H1 (cell line): ENCODE data around the gene SRSF2. TPM values are rescaled to one million over a fixed set of nuclear protein-coding genes. Genes with fewer than 3 reads are reported as not detected.

Experiments
- CTCF ChIA-PET: fragments of 300-600 bp; sonication (Branson Sonifier 250); formaldehyde crosslinking; loops from one replicate; lab custom pipeline; 2021; ENCODE audit not compliant: partially characterized antibody; lab: Charles Lee
- POLR2A ChIA-PET: fragments of 300-600 bp; sonication (Branson Sonifier 250); formaldehyde crosslinking; loops from one replicate; lab custom pipeline; 2021; ENCODE audit warnings: inconsistent platforms; ENCODE audit not compliant: partially characterized antibody; lab: Charles Lee
- DNase-seq, 2 experiments: peaks; one replicate each; pipeline versions ENCODE4 v3.0.0 to v3.0.0-alpha.2; 2010 to 2022; ENCODE audit warnings: low spot score in 2 of 2, low read depth in 1 of 2, mixed read lengths in 1 of 2
- FAIRE-seq: peaks from 2 replicates; lab custom pipeline; 2011; peaks lifted over from hg19 to GRCh38; lab: Jason Lieb, UNC
- H2AFZ ChIP-seq: 2 replicates; pipeline ENCODE4 v1.8.1; 2012; ENCODE audit warnings: low read length, inconsistent platforms
- H2AK5ac ChIP-seq: 2 replicates; pipeline ENCODE4 v1.6.1; 2013; ENCODE audit warnings: low read depth, low read length
- H2BK120ac ChIP-seq: replicated peaks from 2 replicates; pipeline ENCODE3; 2013; ENCODE audit warnings: low read depth, low read length, inconsistent platforms
- H2BK12ac ChIP-seq: 2 replicates; pipeline ENCODE4 v1.6.1; 2013; ENCODE audit warnings: low read depth, low read length
- H2BK15ac ChIP-seq: 2 replicates; pipeline ENCODE4 v1.6.1; 2013; ENCODE audit warnings: low read length
- H2BK20ac ChIP-seq: 2 replicates; pipeline ENCODE4 v1.6.1; 2013; ENCODE audit warnings: low read length
- H2BK5ac ChIP-seq: 2 replicates; pipeline ENCODE4 v1.6.1; 2013; ENCODE audit warnings: low read depth, low read length
- H3K14ac ChIP-seq: 2 replicates; pipeline ENCODE4 v1.6.1; 2013; ENCODE audit warnings: inconsistent platforms; ENCODE audit not compliant: insufficient read length
- H3K18ac ChIP-seq: 2 replicates; pipeline ENCODE4 v1.6.1; 2013; ENCODE audit warnings: low read length; ENCODE audit errors: extremely low read depth
- H3K23ac ChIP-seq: 2 replicates; pipeline ENCODE4 v1.6.1; 2013; ENCODE audit warnings: inconsistent platforms; ENCODE audit not compliant: insufficient read length
- H3K23me2 ChIP-seq: 2 replicates; pipeline ENCODE4 v1.6.1; 2013; ENCODE audit warnings: low read depth, low read length
- H3K27ac ChIP-seq: 2 replicates; pipeline ENCODE4 v1.6.1; 2011; ENCODE audit warnings: low read depth, low read length, inconsistent platforms
- H3K27me3 ChIP-seq, 4 experiments: replicated peaks in 1 of 4; 1 replicate in 1 of 4; 2 replicates in 3 of 4; pipeline versions ENCODE4 v1.6.1 to v1.8.1; 2011 to 2013; ENCODE audit warnings: low read length in 3 of 4, mild to moderate bottlenecking in 3 of 4, inconsistent platforms in 2 of 4, mixed read lengths in 2 of 4, moderate library complexity in 1 of 4; ENCODE audit not compliant: control insufficient read depth in 3 of 4, insufficient read depth in 3 of 4; ENCODE audit errors: extremely low read depth in 1 of 4
- H3K36me3 ChIP-seq, 4 experiments: 2 replicates each; pipeline versions ENCODE4 v1.6.1 to v1.8.1; 2011 to 2013; ENCODE audit warnings: mild to moderate bottlenecking in 4 of 4, low read length in 3 of 4, moderate library complexity in 2 of 4, control low read depth in 1 of 4, inconsistent platforms in 1 of 4; ENCODE audit not compliant: insufficient read depth in 4 of 4, control insufficient read depth in 2 of 4
- H3K4ac ChIP-seq: replicated peaks from 2 replicates; pipeline ENCODE3; 2013; ENCODE audit warnings: low read length, low read depth, mixed read lengths, inconsistent platforms; ENCODE audit not compliant: insufficient read length
- H3K4me1 ChIP-seq, 4 experiments: replicated peaks in 1 of 4; 1 replicate in 1 of 4; 2 replicates in 3 of 4; pipeline versions ENCODE4 v1.6.1 to v1.8.1; 2011 to 2013; ENCODE audit warnings: low read length in 3 of 4, inconsistent platforms in 2 of 4, mixed read lengths in 1 of 4; ENCODE audit not compliant: insufficient read depth in 4 of 4, control insufficient read depth in 3 of 4
- H3K4me2 ChIP-seq, 2 experiments: 2 replicates each; pipeline versions ENCODE4 v1.6.1 to v1.8.1; 2011 to 2013; ENCODE audit warnings: low read depth in 2 of 2, low read length in 2 of 2, control low read depth in 1 of 2, inconsistent platforms in 1 of 2, mild to moderate bottlenecking in 1 of 2; ENCODE audit not compliant: insufficient read depth in 1 of 2
- H3K4me3 ChIP-seq, 4 experiments: fragments of 200-600, 300-600 bp in 1 of 4; sonication (generic), shearing (Covaris generic), sonication (Bioruptor Twin) in 1 of 4; 2 replicates each; pipeline versions ENCODE4 v1.5.1 to v1.8.1; 2011 to 2016; ENCODE audit warnings: low read length in 4 of 4, low read depth in 3 of 4, control low read depth in 2 of 4, inconsistent platforms in 2 of 4, mild to moderate bottlenecking in 2 of 4, mixed read lengths in 1 of 4, moderate library complexity in 1 of 4; ENCODE audit not compliant: insufficient read depth in 2 of 4; ENCODE audit errors: extremely low read depth in 1 of 4
- H3K56ac ChIP-seq: replicated peaks from 2 replicates; pipeline ENCODE3; 2013; ENCODE audit warnings: low read depth, mild to moderate bottlenecking, mixed read lengths, low read length, inconsistent platforms; ENCODE audit not compliant: insufficient read length
- H3K79me1 ChIP-seq: 2 replicates; pipeline ENCODE4 v1.6.1; 2013; ENCODE audit warnings: low read depth, low read length, control low read depth
- H3K79me2 ChIP-seq, 2 experiments: 2 replicates each; pipeline versions ENCODE4 v1.6.1 to v1.8.1; 2012 to 2013; ENCODE audit warnings: low read length in 2 of 2, mild to moderate bottlenecking in 2 of 2, inconsistent platforms in 1 of 2; ENCODE audit not compliant: insufficient read depth in 2 of 2, control insufficient read depth in 1 of 2
- H3K9ac ChIP-seq, 4 experiments: replicated peaks in 1 of 4; 1 replicate in 1 of 4; 2 replicates in 3 of 4; pipeline versions ENCODE4 v1.6.1 to v1.8.1; 2011 to 2013; ENCODE audit warnings: low read depth in 3 of 4, low read length in 3 of 4, control low read depth in 2 of 4, mild to moderate bottlenecking in 2 of 4, moderate library complexity in 2 of 4, inconsistent platforms in 1 of 4; ENCODE audit errors: extremely low read depth in 1 of 4
- H3K9me3 ChIP-seq, 2 experiments: 2 replicates each; pipeline versions ENCODE4 v1.6.1 to v1.8.1; 2012 to 2013; ENCODE audit warnings: mild to moderate bottlenecking in 2 of 2, moderate library complexity in 2 of 2, control low read depth in 1 of 2, inconsistent platforms in 1 of 2, low read depth in 1 of 2, low read length in 1 of 2, mixed read lengths in 1 of 2; ENCODE audit not compliant: insufficient read depth in 2 of 2
- H4K20me1 ChIP-seq, 2 experiments: replicated peaks in 1 of 2; 2 replicates each; pipeline versions ENCODE3 to v1.8.1; 2011 to 2013; ENCODE audit warnings: inconsistent platforms in 2 of 2, low read length in 2 of 2, mild to moderate bottlenecking in 1 of 2; ENCODE audit not compliant: insufficient read depth in 2 of 2, control insufficient read depth in 1 of 2
- H4K5ac ChIP-seq: 2 replicates; pipeline ENCODE4 v1.6.1; 2013; ENCODE audit warnings: low read length, low read depth, mixed read lengths, inconsistent platforms; ENCODE audit not compliant: insufficient read length
- H4K8ac ChIP-seq: 2 replicates; pipeline ENCODE4 v1.8.0; 2013; ENCODE audit warnings: mild to moderate bottlenecking, moderate library complexity, low read length, inconsistent platforms; ENCODE audit not compliant: insufficient read depth; ENCODE audit errors: extremely low read depth
- H4K91ac ChIP-seq: replicated peaks from 2 replicates; pipeline ENCODE3; 2013; ENCODE audit warnings: low read length, mixed read lengths, inconsistent platforms; ENCODE audit not compliant: insufficient read length
- ASH2L ChIP-seq: fragments of 200-600, 300-600 bp; sonication (generic); IDR thresholded peaks from one replicate; pipeline ENCODE4 v1.7.1; 2017; ENCODE audit warnings: low read length
- BCL11A ChIP-seq, 2 experiments: IDR thresholded peaks; one replicate each; pipeline ENCODE4 v1.6.1; 2011; ENCODE audit warnings: low read depth in 2 of 2, low read length in 2 of 2, mild to moderate bottlenecking in 2 of 2
- BRCA1 ChIP-seq: IDR thresholded peaks from 2 replicates; pipeline ENCODE4 v1.6.1; 2012; ENCODE audit warnings: low read depth, low read length, improper control_type of control experiment
- EGR1 ChIP-seq: IDR thresholded peaks from 2 replicates; pipeline ENCODE4 v1.6.1; 2011; ENCODE audit warnings: low read depth, low read length, borderline replicate concordance
- EP300 ChIP-seq, 2 experiments: IDR thresholded peaks; 1 replicate in 1 of 2; 2 replicates in 1 of 2; pipeline ENCODE4 v1.6.1; 2011 to 2012; ENCODE audit warnings: low read depth in 2 of 2, low read length in 2 of 2, mild to moderate bottlenecking in 2 of 2, borderline replicate concordance in 1 of 2, inconsistent platforms in 1 of 2, moderate library complexity in 1 of 2
- HDAC6 ChIP-seq: IDR thresholded peaks from one replicate; pipeline ENCODE4 v1.7.1; 2012; ENCODE audit warnings: low read depth, mild to moderate bottlenecking, inconsistent platforms, low read length, moderate library complexity
- JUN ChIP-seq: IDR thresholded peaks from 2 replicates; pipeline ENCODE4 v1.6.1; 2011; ENCODE audit warnings: low read depth, mild to moderate bottlenecking, improper control_type of control experiment, low read length
- MAFK ChIP-seq: IDR thresholded peaks from 2 replicates; pipeline ENCODE4 v1.6.1; 2012; ENCODE audit warnings: low read depth, mild to moderate bottlenecking, improper control_type of control experiment, low read length
- NRF1 ChIP-seq: IDR thresholded peaks from 2 replicates; pipeline ENCODE4 v1.6.1; 2011; ENCODE audit warnings: mild to moderate bottlenecking, low read depth, low read length, improper control_type of control experiment
- RBBP5 ChIP-seq: IDR thresholded peaks from 2 replicates; pipeline ENCODE4 v1.7.1; 2012; ENCODE audit warnings: low read depth, mild to moderate bottlenecking, inconsistent platforms, low read length, moderate library complexity, borderline replicate concordance
- SIRT6 ChIP-seq: IDR thresholded peaks from one replicate; pipeline ENCODE4 v1.7.1; 2012; ENCODE audit warnings: low read length, inconsistent platforms
- SIX5 ChIP-seq: IDR thresholded peaks from 2 replicates; pipeline ENCODE4 v1.6.1; 2011; ENCODE audit warnings: mild to moderate bottlenecking, low read depth, low read length
- SRF ChIP-seq: IDR thresholded peaks from 2 replicates; pipeline ENCODE4 v1.6.1; 2011; ENCODE audit warnings: mild to moderate bottlenecking, low read depth, low read length, moderate library complexity
- whole genome bisulfite sequencing, 2 experiments: shearing (Covaris generic) in 1 of 2; methylation state at CpG; one replicate each; pipeline versions ENCODE4 v1.1.6 to v1.1.7; 2013 to 2015; ENCODE audit warnings: low lambda C conversion rate in 2 of 2, mixed read lengths in 2 of 2, inconsistent platforms in 1 of 2, low coverage in 1 of 2, missing lambda C conversion rate in 1 of 2; ENCODE audit not compliant: insufficient replicate concordance in 2 of 2, insufficient coverage in 1 of 2, insufficient read length in 1 of 2; ENCODE audit errors: extremely low coverage in 1 of 2, missing lambda C conversion rate in 1 of 2; 5-methylcytosine and 5-hydroxymethylcytosine counted together
- polyA plus RNA-seq, 7 experiments: library from polyadenylated mRNA; depleted of rRNA in 3 of 7; stranded (reverse) in 5 of 7; unstranded in 2 of 7; fragments of >200 nt in 5 of 7; fragments of 200-250 nt in 2 of 7; gene quantifications; 1 replicate in 5 of 7; 2 replicates in 1 of 7; 4 replicates in 1 of 7; pipeline versions ENCODE4 v1.2.1 to v1.2.3, GENCODE V29; 2011 to 2013; ENCODE audit warnings: missing spikeins in 2 of 7, mixed read lengths in 2 of 7
- total RNA-seq: library from RNA; stranded (reverse); fragmentation: NEBNext Ultra II Directional; extraction: Animal tissue kit (Norgen Biotek cat#: 25700); gene quantifications from 2 replicates; pipeline ENCODE4 v1.2.1, GENCODE V29; 2021
- TF ChIP-seq, protein P1 (sequence below): IDR thresholded peaks from 2 replicates; pipeline ENCODE4 v1.6.1; 2012; ENCODE audit warnings: inconsistent platforms

SRSF2 gene
- total and polyA plus RNA-seq, 2 of the 8 experiments (the other 6 are each of a cell fraction or from before 2014, with no cell fraction given): 397 to 401 TPM

DNA sequence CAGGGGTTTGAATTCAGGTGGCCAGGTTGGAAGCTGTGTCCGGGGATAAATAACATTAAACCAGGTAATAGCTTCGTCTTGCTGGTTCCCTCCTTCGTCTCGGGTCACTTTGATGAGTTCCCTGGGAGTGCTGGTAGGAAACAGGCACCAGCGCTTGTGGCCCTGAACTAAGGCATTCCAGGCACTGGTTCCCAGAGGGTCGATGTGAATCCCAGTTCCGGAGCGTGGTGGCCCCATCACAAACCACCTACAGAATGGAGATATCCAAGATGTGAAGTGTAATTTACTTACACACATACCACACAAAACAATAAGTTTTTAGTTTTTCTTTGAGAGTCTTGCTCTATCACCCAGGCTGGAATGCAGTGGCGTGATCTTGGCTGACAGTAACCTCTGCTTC, 13.3 kb downstream of the SRSF2 start:
- Histone ChIP-seq H2BK15ac (no peak overlapping the region), H3K27ac (no peak overlapping the region), H2BK20ac (no peak overlapping the region), H2AK5ac (no peak overlapping the region), H3K4me3 (no peak overlapping the region), H3K79me2 (peaks cover 0 to 27% of the 10 kb centered on the region in 2 experiments; a peak in 2 of 4 replicates), H4K20me1 (peaks cover 0 to 12% of the 10 kb centered on the region in 2 experiments), H3K27me3 (no peaks in the 10 kb centered on the region; a peak in 2 of 7 replicates), H4K91ac (no peak overlapping the region), H3K23ac (no peak overlapping the region), H3K23me2 (peaks cover 11% of the 10 kb centered on the region), H2BK12ac (no peak overlapping the region), H3K56ac (no peak overlapping the region), H3K9me3 (no peaks in the 10 kb centered on the region), H2BK120ac (no peak overlapping the region), H3K14ac (no peak overlapping the region), H3K79me1 (peaks cover 2% of the 10 kb centered on the region; the same call in 1 of the 2 replicates), H3K4me2 (no peak overlapping the region), H3K9ac (no peak overlapping the region), H2BK5ac (no peak overlapping the region), H3K36me3 (peaks cover 11 to 41% (median 29%) of the 10 kb centered on the region in 4 experiments), H2AFZ (no peak overlapping the region), H3K4ac (no peak overlapping the region), H4K5ac (no peak overlapping the region), H3K18ac (no peak overlapping the region), H3K4me1 (peaks cover 0 to 9% (median 2%) of the 10 kb centered on the region in 4 experiments; a peak in 5 of 7 replicates), H4K8ac (no peak overlapping the region)
- CTCF ChIA-PET: interaction anchor here (1.0 to 2.3 kb wide), 5 partner anchors 7 to 100 kb away, joined by 3 to 13 read pairs (median 3); no protein-coding TSS in a partner anchor
- FAIRE-seq: no peak
- POLR2A ChIA-PET: interaction anchor here (8.4 kb wide), 1 partner anchor 12 kb away, joined by 181 read pairs; the partner anchor contains the start of genes MFSD11 and SRSF2
- 94% methylated on average over 9 of the region's 9 CpGs; no CpG with 5 or more reads in 1 of the 2 experiments for WGBS, 2 experiments
- DNase-seq: no peak
- TF ChIP-seq EP300 (IDR thresholded peaks at IDR 0.05; ENCODE audit: borderline replicate concordance in 1 of 2, low read depth in 2 of 2, low read length in 2 of 2) (no peak), MAFK (no peak), SRF (no peak), NRF1 (no peak), BRCA1 (no peak), ASH2L (no peak), SIRT6 (no peak), SIX5 (no peak), RBBP5 (no peak), EGR1 (no peak), JUN (no peak), BCL11A (IDR thresholded peaks at IDR 0.05; ENCODE audit: low read depth in 2 of 2, low read length in 2 of 2) (no peak), HDAC6 (no peak)
- TF ChIP-seq, protein P1, sequence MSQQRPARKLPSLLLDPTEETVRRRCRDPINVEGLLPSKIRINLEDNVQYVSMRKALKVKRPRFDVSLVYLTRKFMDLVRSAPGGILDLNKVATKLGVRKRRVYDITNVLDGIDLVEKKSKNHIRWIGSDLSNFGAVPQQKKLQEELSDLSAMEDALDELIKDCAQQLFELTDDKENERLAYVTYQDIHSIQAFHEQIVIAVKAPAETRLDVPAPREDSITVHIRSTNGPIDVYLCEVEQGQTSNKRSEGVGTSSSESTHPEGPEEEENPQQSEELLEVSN: no peak
